Fibroblast of the aortic adventitia (primary cell): Measurements from ENCODE around the gene MOV10. TPM values are rescaled to one million over a fixed set of nuclear protein-coding genes. Genes with fewer than 3 reads are reported as not detected.

ENCODE experiments used
- DNase-seq: peaks from one replicate; pipeline ENCODE4 v3.0.0-alpha.2; 2010; ENCODE audit warnings: low read depth
- H3K4me3 ChIP-seq: 2 replicates; pipeline ENCODE4 v1.5.1; 2011; ENCODE audit warnings: low read depth, mild to moderate bottlenecking, control low read depth, low read length, moderate library complexity
- total RNA-seq: library from RNA; depleted of rRNA; stranded (reverse); fragments of >200 nt; gene quantifications from 2 replicates; pipeline ENCODE4 v1.2.3, GENCODE V29; 2012; ENCODE audit warnings: low replicate concordance
- TF ChIP-seq, protein P1 (sequence below): IDR thresholded peaks from 2 replicates; pipeline ENCODE4 v1.5.1; 2011; ENCODE audit warnings: mild to moderate bottlenecking, low read length, control low read depth, inconsistent platforms; ENCODE audit not compliant: insufficient read depth

MOV10 gene
- total RNA-seq, 1 donor: 31.5 TPM

DNA sequence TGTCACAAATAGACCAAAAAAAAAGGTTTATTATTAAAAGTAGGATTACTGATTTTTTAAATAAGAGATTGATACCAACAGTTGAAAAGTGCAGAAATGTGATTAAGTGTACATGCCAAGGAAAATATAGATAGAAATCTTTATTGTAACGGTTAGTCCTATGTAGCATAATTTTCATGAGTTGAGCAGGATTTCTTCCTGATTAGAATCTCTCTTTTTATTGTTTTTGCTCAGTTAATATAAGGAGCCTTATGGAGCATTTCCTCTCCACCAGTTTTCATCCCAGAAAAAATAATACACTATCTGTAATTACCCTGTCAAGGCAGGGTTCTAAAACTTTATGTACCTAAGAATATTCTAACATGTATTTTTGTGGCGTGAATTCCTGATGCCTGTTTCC, 31.4 kb upstream of the MOV10 start:
- no peak overlapping the region for H3K4me3 ChIP-seq
- TF ChIP-seq, protein P1, sequence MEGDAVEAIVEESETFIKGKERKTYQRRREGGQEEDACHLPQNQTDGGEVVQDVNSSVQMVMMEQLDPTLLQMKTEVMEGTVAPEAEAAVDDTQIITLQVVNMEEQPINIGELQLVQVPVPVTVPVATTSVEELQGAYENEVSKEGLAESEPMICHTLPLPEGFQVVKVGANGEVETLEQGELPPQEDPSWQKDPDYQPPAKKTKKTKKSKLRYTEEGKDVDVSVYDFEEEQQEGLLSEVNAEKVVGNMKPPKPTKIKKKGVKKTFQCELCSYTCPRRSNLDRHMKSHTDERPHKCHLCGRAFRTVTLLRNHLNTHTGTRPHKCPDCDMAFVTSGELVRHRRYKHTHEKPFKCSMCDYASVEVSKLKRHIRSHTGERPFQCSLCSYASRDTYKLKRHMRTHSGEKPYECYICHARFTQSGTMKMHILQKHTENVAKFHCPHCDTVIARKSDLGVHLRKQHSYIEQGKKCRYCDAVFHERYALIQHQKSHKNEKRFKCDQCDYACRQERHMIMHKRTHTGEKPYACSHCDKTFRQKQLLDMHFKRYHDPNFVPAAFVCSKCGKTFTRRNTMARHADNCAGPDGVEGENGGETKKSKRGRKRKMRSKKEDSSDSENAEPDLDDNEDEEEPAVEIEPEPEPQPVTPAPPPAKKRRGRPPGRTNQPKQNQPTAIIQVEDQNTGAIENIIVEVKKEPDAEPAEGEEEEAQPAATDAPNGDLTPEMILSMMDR: no peak
- no peak for DNase-seq

DNA sequence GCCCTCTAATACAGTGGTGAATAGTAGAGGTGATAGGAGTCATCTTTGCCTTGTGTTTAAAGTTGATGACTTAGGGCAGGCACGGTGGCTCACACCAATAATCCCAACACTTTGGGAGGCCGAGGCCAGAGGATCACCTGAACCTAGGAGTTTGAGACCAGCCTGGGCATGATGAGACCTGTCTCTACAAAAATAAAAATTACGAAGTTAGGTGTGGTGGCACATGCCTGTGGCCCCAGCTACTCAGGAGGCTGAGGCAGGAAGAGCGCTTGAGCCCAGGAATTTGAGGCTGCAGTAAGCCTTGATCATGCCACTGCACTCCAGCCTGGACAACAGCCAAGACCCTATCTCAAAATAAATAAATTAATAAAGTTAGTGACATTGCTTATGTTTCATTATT, 28.2 kb upstream of the MOV10 start:
- no peak for DNase-seq
- H3K4me3 ChIP-seq: no peak overlapping the region
- TF ChIP-seq, protein P1: no peak

DNA sequence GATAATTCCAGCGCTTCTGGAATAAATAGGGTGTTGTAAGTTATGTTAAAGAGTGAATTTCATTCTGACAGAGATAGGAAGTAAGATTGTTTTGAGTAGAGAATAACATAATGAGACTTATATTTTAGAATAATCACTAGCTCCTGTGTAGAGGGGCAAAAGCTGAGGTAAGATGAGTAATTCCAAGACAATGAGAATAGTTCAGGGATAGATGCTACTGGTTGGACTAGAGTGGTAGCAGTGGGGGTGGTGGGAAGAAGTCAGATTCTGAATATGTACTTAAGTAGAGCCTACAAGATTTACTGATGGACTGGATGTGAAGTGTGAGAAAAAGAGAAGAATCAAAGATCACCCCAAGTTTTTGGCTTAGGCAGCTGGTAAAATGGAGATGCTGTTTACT, 23.3 kb upstream of the MOV10 start:
- TF ChIP-seq, protein P1: no peak
- no peak overlapping the region for H3K4me3 ChIP-seq
- no peak for DNase-seq

DNA sequence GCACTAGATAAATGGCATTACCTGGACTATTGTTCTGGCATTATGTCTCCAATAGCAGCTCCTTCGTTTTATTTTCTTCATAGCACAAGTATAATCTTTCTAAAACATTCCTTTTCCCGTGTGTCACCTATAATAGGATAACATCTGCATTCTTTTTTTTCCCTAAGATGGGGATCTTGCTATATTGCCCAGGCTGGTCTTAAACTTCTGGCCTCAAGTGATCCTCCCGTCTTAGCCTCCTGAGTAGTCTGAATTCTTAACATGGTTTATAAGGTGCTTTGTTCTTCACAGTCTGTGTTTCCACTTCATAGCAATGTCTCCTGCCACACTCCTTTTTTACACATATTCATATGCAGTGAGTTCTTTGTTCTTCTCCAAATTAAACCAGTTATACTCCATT, 8.6 kb upstream of the MOV10 start:
- H3K4me3 ChIP-seq: no peak overlapping the region
- DNase-seq: no peak
- TF ChIP-seq, protein P1: no peak

DNA sequence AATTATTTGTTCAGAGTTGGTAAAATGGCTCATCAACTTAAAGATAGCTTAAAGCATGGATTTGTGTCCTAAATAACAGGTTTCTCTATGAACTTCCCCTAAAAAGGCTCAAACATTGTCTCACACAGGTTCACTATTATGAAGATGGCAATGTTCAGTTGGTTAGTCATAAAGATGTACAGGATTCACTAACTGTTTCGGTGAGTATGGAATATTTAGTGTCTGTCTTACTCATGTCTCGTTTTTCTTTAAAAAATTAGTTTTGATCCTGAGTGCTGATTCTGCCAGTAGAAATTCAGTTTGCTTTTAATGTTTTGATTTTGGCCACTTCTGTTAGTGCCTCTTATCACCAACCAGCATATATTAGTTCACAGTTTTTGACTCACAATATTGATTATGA, 7.5 kb upstream of the MOV10 start:
- TF ChIP-seq, protein P1: no peak
- no peak for DNase-seq
- no peak overlapping the region for H3K4me3 ChIP-seq

DNA sequence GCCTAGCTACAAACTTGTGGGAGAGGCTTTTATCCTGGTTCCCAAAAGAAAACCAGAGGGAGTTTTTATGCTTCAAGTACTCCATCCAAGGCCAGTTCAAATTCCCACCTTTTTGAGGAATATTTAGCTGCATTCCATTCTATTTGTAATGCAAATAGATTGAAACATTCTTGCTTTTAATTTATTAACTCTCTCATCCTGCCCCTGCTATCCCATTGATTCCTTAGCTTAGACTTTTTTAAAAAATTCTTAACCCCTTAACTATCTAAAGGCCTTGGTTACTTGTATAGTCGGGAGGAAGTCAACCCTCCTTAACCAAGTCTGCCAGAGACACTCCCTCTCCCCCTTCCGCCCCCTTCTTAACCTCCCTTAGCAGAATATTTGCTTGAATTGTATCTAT, 2.5 kb upstream of the MOV10 start:
- TF ChIP-seq, protein P1: no peak
- DNase-seq: peak; percentile 19

DNA sequence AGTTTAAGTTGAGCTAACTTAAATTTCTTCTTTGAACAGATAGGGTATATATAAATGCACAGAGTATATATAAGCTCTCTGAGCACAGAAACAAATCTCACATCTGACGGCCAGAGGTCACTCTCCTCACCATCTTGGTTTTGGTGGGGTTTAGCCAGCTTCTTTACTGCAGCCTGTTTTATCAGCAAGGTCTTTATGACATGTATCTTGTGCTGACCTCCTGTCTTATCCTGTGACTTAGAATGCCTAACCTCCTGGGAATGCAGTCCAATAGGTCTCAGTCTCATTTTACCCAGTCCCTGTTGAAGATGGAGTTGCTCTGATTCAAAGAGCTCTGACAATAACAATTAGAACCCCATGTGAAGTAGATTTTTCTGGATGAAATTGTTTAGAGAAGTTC, 1.6 kb upstream of the MOV10 start:
- TF ChIP-seq, protein P1: no peak
- DNase-seq: no peak
- H3K4me3 ChIP-seq: no peak overlapping the region

More for the DNA sequence above, 2.5 kb upstream of the MOV10 start:
- H3K4me3 ChIP-seq: no peak overlapping the region
